NCI-H82 (cell line): ENCODE results near the gene TK2.
"Not testable (repeated sequence)": the region's sequence is repeated elsewhere in the genome, so short reads cannot be mapped to it uniquely, and the experiment has no call there.

ENCODE experiments used
- DNase-seq: peaks from one replicate; lab custom pipeline; 2025; lab: John Stamatoyannopoulos, UW

The TK2 gene

DNA sequence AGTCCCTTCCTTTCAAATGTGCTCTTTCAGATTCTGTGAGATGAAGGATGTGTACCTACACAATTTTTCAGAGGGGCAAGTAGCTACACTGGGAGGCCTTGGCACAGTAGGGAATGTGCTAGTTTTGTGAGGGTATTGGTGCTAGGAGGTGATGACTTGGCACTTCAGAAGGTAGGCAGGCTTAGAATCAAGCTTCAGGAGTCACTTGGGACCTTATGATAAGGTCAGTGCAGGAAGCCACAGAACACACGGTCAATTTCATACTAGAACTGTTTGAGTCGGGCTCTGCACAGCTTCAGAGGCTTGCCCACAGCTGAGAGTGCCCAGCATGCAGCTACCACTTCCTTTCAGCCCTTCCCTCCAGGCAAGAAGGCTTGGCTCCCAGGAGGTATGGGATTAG lies 22.4 kb upstream of the TK2 start:
- DNase-seq, result no peak

DNA sequence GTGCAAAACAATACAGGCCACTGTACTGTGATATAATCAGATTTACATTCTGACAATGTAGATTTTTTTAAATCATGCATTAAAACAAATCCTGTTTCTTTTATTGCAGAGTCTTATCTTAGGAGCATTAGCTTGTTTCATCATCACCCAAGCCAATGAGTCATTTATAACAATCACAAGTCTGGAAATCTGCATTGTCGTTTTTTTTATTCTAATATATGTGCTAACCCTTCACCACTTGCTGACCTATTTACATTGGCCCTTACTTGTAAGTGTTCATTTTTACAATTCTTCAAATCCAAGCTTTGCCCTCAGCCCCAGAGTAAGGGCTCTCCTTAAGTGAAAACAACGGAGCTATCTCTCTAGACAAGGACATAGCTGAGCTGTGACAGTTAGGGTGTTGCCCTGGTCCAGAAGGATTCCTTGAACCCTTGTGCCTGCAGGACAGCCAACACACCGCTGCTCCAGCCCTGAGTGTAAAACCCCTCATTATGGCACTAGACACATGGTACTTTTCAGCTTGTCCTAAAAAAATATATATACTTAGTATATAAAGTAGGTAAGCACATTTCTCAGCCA lies 20.0 kb upstream of the TK2 start:
- no peak for DNase-seq

DNA sequence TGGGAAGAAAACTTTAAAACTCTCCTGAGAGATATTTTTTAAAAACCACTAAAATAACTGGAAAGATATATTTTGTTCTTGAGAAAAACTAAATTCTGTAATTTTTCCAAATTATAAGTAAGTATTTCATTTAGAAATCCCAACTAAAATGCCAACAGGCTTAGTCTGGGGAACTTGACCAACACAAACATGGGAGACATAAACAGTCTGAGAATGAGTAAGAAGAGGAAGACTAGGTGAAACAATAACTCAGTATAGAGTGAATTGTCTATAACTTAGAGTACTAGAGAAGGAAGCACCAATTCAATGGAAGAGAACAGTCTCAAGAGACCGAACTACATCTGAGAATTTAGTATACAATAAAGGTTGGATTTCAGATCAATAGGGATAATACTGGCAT lies 19.2 kb upstream of the TK2 start:
- no peak for DNase-seq

- no peak for DNase-seq
Measured at GRCh38 chr16:66568355-66568754, 18.4 kb upstream of the TK2 start.

GRCh38 chr16:66567270-66567669 lies 17.3 kb upstream of the TK2 start:
- not testable (repeated sequence) for DNase-seq

- DNase-seq, result no peak
Measured at GRCh38 chr16:66566051-66566901, 16.4 kb upstream of the TK2 start, which contains the start of gene CMTM1. Gene CMTM1 (plus strand): TSS chr16:66566439. CDS start chr16:66566514, 75 bp downstream.

GRCh38 chr16:66563574-66564334 lies 13.8 kb upstream of the TK2 start:
- DNase-seq, result no peak

GRCh38 chr16:66562986-66563385 lies 13.1 kb upstream of the TK2 start:
- DNase-seq, result no peak

GRCh38 chr16:66562409-66562808 lies 12.5 kb upstream of the TK2 start:
- DNase-seq, result no peak

- DNase-seq, result no peak
Measured at GRCh38 chr16:66561381-66562080, 11.6 kb upstream of the TK2 start.

DNA sequence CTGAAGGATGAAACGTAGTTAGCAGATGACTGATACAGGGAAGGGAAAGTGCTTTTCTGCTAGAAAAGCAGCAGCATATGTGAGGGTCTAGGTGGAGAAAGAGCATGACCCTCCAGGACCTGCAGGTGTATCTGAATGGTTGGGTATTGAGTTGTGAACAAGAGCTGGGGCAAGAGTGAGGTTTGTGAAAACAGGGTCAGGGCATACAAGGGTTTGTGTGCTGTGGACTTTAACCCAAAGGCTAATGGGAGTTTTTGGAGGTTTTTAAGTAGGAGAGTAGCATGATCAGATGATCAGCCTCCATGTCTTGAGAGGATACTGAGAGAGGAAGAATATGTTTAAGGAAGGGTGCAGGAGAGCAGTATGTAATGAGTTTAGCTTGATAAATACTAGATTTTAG lies 10.2 kb upstream of the TK2 start:
- no peak for DNase-seq

GRCh38 chr16:66554495-66554894 lies 4.6 kb upstream of the TK2 start:
- DNase-seq, result no peak

GRCh38 chr16:66554021-66554420 lies 4.1 kb upstream of the TK2 start:
- DNase-seq, result no peak

DNA sequence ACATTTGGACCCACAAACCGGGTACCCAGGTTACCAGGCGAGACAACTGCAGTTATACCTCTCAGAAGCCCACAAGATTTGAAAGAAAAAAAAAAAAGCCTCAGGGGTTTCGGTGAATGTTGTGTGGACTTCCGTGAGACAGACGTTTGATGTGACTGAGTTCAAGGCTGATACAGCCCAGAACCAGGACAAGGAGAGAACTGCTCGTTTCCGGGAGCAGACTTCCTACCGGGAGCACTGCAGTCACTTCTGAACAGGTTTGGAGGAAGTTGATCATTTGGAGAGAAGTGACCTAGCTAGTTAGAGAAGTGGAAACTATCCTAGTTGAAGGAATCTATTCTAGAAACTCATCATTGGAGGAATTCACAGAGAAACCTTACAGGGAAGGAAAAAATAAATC lies 3.3 kb upstream of the TK2 start:
- DNase-seq, result no peak

DNA sequence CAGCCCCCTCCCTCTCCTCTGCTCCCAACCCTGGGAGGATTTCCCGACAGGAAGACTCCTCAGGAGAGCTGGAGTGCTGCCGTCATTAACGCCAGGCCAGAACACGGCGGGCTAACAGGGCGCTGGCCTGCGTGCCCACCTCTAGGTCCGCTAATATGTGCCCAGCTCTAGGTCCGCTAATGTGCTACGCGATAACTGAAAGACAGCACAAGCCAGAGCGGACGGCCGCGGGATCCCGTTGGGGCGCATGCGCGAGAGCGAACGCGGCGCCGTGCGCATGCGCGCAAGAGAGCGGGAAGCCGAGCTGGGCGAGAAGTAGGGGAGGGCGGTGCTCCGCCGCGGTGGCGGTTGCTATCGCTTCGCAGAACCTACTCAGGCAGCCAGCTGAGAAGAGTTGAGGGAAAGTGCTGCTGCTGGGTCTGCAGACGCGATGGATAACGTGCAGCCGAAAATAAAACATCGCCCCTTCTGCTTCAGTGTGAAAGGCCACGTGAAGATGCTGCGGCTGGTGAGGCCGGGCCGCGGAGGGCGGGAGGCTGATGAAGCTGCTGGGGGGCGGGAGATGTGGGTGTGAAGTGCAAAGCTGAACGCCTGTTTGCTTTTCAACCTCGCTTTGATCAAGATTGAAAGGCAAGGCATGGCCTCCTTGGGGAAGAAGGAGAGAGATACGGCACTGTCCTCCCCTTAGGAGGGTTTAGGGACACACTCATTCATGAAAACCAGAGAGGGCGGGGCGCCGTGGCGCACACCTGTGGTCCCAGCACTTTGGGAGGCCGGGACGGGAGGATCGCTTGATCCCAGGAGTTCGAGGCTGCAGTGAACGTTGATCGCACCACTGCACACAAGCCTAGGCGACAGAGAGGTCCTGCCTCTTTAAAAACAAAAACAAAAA lies 2.6 kb upstream of the TK2 start, which contains the start of gene CKLF:
TSS of gene CKLF (plus strand) at position 291 of the 892 bp plus-strand sequence. CDS start at position 431, 140 bp downstream.
- peak; percentile 81 for DNase-seq

DNA sequence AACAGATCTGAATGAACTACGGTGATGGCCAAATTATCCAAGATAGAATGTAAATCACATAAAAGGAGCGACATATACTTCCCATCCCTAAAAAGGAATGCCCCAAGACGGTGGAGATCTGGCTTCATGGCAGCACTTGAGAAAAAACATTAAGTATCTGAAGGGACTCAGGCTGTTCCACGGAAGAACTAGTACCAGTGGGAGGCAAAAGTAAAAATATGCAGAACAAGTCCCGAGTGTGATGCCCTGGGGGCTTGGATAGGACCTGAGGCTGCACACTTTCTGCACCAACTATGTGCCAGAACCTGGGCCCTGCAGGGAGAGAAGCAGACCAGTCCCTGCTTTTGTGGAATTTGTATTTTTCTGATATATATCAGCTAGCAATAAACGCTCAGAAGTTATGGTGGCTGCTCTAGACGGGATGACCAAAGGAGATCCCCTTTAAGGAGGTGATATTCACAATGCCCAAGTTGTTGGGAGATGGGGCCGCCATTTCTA lies 1.9 kb upstream of the TK2 start:
- no peak for DNase-seq

GRCh38 chr16:66551348-66551759 lies 1.4 kb upstream of the TK2 start:
- DNase-seq, result peak; percentile 68

- DNase-seq, result no peak
Measured at GRCh38 chr16:66548868-66549267, 1.1 kb downstream of the TK2 start.

DNA sequence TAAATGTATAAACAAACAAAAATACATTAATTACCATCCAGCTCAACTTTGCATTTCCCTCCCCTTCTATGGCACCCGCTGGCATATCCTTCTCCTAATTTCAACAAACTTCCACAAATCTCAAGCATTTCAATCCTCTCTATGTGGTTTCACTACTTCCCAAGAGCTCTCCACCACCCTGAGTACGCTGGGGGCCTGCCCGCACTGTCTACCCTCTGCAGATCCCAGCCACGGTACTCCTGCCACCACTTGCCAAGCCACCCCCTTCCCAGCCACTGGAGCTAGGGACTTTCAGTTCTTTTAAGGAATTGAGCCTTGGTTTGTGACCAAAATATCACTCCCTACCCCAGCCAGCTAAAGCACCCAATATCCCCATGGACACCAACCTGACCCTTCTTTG lies 1.9 kb downstream of the TK2 start:
- no peak for DNase-seq

GRCh38 chr16:66547101-66547989 lies 2.6 kb downstream of the TK2 start:
- no peak for DNase-seq
